IPS-NIHi7 (cell line): ENCODE measurements around the gene PRRC2A.
"Not testable (repeated sequence)": the region's sequence is repeated elsewhere in the genome, so short reads cannot be mapped to it uniquely, and the experiment has no call there.

Experiments
- DNase-seq: peaks from one replicate; pipeline ENCODE4 v3.0.0; 2012; ENCODE audit warnings: mixed read lengths; ENCODE audit errors: extremely low spot score

PRRC2A gene

GRCh38 chr6:31586008-31586407 is 34.5 kb upstream of the PRRC2A start, which contains the start of gene LST1:
LST1 (plus strand) TSS chr6:31586277; CDS start chr6:31587300, 1,023 bp downstream.
- DNase-seq: no peak

- DNase-seq: no peak
Measured at GRCh38 chr6:31586599-31587281, 33.8 kb upstream of the PRRC2A start.

- DNase-seq: no peak
Measured at GRCh38 chr6:31587791-31588777, 32.4 kb upstream of the PRRC2A start.

DNA sequence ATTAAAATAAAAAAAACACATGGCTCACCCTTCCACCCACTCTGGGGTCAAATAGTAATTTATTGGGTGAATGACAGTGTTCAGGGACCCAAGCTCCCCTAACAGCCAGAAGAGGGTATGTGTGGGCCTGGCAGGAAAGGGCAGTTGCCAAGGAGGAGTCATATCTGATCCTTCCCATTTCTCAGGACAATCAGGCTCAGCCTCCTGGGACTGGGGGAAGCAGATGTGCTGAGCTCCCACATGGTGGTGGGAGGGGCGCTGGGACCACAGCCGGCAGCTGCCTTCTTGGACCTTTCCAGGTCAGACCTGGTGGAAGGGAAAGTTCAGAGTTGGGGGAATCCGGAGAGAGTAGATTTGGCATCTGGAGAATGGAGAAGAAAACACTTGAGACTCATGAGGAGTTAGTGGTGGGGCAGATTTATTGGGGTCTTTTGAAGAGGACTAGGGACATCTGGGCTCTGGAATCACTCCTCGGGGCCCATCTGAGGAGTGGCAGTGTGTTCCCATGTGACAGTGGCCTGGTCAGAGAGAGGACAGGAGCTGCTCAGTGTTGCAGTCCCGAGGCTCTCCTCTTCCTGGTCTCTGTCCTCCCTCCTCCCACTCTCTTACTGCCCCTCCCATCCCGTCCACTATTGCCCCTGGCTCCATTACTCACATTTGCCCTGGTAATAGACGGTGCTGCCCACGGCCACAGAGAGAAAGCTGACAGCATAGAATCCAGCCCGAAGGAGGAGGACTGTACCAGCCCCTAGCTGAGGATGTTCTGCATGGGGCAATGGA is 31.5 kb upstream of the PRRC2A start:
- DNase-seq: no peak

GRCh38 chr6:31590691-31591090 is 29.8 kb upstream of the PRRC2A start:
- not testable (repeated sequence) for DNase-seq

DNA sequence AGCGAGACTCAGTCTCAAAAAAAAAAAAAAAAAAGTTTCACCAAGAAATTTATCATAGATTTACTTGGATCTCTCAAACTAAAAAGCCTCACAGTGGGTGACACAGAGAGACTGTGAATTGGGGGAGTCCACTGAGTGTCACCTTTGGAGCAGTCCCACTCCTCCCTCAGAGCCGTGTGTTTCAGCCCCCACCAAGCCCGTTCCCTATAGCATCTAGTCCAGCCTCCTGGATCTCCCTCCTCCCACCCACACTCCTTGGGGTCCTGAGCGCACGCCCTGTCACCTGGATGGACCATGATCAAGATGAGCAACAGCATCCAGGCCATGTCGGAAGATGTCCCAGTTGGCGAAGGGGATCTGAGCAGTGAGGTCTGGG is 28.1 kb upstream of the PRRC2A start:
- no peak for DNase-seq

- no peak for DNase-seq
Measured at GRCh38 chr6:31597006-31597405, 23.5 kb upstream of the PRRC2A start.

DNA sequence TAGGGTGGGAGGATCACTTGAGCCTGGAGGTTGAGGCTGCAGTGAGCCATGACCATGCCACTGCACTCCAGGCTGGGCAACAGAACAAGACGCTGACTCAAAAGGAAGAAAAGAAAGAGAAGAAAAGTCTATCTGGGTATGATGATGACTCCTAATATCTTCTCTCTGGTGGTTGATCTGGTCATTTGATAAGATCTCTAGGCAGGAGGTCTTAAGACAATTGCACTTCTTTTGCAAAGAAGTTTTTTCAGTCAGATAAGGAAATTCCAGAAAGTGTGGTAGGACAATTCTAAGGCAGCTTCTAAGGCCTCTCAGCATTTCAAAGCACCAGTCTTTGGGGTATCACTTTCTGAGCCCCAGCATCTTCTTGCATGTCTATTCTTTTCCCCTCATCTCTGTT is 13.2 kb upstream of the PRRC2A start:
- DNase-seq: no peak

- DNase-seq: no peak
Measured at GRCh38 chr6:31609519-31610406, 10.8 kb upstream of the PRRC2A start.

- DNase-seq: no peak
Measured at GRCh38 chr6:31610968-31611367, 9.5 kb upstream of the PRRC2A start.

- no peak for DNase-seq
Measured at GRCh38 chr6:31614075-31614619, 6.4 kb upstream of the PRRC2A start.

DNA sequence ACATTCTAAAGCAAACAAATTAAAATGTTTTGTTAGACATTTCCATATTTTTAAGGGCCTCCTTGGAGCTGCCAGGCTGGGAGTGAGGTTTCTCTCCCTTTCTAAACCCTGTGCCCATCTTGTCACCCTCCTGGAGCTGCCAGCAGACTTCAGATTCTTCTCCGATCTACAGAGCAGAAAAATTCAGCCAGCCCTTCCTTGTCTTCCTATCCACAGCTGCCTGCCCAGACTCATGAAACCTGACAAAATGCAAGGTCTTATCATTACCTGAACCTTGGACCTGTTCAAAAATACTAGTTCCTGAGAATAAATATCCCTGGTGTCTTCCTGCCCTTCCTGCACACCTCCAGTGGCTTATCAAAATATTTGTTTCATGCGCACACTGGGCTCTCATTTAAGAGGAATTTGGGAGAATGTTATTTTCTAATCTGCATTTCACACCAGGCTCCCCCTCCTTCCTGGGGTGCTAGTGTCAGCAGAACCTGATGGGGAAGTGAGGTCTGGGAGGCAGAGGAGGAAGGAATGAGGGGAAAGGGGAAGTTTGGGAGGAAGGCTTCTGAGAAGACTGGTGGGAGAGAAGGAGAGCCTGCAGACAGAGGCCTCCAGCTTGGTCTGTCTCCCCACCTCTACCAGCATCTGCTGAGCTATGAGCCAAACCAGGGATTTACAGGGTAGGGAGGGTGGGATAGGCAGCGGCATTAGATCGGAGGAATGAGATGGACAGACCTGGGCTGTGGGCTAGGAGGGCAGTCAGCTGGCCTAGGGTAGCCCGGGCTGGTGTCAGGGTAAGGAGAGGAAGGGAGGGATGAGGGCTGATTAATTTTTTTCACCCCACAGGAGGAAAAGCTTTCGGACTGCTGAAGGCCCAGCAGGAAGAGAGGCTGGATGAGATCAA is 5.6 kb upstream of the PRRC2A start, which contains the start of gene AIF1:
TSS of gene AIF1 (plus strand) at position 551 of the 895 bp plus-strand sequence. CDS start at position 647, 96 bp downstream.
- no peak for DNase-seq

DNA sequence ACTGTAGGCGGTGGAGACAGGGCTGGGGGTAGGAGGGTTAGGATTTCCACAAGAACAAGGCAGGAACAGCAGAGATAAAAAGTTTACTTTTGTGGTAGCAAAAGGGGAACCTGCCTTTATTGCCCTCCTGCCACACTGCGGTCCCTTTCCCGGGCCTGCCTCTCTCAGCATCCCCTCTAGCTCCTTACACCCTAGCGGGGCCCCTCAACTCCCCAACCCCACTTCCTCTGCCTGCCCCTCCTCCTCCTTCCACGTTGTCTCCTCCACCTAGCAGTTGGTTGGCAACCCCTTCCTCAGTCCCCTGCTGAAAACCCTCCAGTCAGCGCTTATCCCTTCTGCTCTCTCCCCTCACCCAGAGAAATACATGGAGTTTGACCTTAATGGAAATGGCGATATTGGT is 4.8 kb upstream of the PRRC2A start:
- no peak for DNase-seq

- DNase-seq: no peak
Measured at GRCh38 chr6:31617010-31617409, 3.5 kb upstream of the PRRC2A start.

GRCh38 chr6:31619805-31620585 is 520 bp upstream of the PRRC2A start:
- peak; percentile 91 for DNase-seq

DNA sequence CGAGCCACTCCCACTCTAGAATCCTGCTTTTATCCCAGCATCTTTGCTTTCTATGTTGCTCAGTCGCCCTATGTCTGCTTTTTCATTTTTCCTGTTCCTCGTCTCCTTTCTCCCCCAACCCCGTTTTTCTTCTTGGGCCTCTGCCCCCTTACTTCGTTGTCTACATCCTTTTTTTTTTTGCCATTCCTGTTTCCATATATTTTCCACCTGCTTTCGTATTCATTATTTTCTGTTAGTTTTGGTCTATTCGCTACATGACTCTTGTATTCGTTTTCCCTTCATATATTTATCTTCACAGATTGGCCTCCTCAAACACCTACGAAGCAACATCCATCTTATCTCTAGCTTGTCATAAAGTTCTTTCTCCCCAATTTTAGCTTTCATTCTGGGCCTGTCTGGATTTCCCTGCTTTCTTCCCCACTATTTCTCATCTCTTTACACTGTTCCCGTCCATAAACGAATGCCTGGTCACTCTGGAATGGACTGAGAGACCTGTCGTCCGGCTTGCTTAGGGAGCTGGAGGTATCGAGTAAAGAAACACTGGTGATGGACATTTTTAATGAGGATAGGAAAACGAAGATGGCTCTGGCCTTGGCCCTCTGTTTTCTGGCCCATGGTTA is 915 bp downstream of the PRRC2A start:
- DNase-seq: no peak

GRCh38 chr6:31621991-31622390 is 1.5 kb downstream of the PRRC2A start:
- DNase-seq: no peak

GRCh38 chr6:31622684-31623091 is 2.2 kb downstream of the PRRC2A start:
- no peak for DNase-seq
